ENCODE measurements around the gene NR1H2. TPM values are rescaled to one million over a fixed set of nuclear protein-coding genes. Genes with fewer than 3 reads are reported as not detected.
"Not testable (repeated sequence)": the region's sequence is repeated elsewhere in the genome, so short reads cannot be mapped to it uniquely, and the experiment has no call there.

Gene NR1H2
- total RNA-seq, 1 donor from 2014 or later = 73.7 TPM

DNA sequence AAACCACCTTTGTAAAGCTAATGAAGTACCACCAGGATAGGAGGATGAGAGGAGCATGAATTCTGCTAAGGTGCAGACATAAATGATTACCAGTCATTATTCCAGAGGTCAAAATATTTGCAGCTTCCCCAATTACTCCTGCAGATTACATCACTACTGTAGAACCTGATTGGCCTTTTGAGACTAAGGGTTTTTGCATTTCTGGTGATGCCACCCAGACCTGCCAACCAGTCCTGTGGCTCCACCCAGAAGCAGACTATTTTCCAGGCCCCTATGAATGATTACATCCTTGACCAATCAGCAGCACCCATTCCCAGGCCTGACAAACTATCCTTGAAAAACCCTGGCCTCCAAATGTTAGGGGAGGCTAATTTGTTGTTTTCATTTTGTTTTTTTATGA lies 35.9 kb upstream of the NR1H2 start:
- intact Hi-C loops (cut with DNase I) = no loop called here
- no peak for ATAC-seq
- DNase-seq (ENCODE audit: low spot score) = no peak

DNA sequence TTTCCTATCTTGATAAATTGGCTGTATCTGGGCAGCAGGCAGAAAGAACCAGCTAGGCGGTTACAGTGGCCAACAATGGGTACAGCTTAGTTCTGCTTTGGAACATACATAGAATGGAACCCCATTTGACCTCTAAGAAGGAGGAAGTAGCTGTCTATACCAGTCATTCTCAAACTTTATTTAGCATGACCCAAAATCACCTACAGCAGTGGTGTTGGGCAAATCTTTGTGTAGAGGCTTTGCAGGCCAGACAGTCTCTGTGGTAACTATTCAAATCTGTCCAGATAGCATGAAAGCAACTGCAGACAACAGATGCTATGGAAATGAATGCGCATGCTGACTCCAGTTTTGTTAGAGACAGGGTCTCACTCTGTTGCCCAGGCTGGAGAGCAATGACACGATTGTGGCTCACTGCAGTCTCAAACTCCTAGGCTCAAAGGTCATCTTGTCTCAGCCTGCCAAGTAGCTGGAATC lies 35.1 kb upstream of the NR1H2 start:
- ATAC-seq = peak; percentile 60
- intact Hi-C loops (cut with DNase I) = no loop called here

DNA sequence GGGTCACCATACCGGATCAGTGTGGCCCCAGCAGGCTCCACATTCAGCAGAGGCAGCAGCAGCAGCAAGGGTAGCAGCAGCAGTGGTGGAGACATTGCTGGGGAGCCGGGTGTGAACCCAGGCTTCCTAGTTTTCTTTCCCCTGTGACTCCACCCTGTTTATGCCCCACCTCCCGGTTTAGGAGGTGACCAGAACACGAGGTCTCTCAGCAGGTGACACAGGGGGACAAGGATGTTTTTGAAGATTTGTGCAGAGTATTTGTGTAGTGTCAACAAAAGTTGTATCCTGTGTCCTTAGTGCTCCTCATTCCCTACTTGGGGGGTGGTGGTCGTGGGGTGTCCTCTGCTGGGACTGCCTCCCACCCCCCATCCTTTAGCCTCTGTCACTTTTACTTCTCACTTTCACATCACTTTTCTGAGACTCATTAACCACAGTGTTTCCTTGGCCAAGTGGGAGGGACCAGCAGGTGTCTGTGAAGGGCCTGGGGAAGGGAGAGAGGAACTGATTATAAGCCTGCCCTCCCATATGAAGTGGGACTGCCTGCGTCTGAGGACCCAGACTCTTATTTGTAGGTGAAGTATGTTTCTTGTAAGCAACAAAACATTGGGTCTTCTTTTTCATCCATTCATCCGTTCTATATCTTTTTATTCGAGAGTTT lies 31.5 kb upstream of the NR1H2 start:
- DNase-seq (ENCODE audit: low spot score) (no peak), ATAC-seq (peak; percentile 24)
- intact Hi-C loops (cut with DNase I) = no loop called here

More for the DNA sequence above, 35.1 kb upstream of the NR1H2 start:
- no peak for DNase-seq (ENCODE audit: low spot score)

DNA sequence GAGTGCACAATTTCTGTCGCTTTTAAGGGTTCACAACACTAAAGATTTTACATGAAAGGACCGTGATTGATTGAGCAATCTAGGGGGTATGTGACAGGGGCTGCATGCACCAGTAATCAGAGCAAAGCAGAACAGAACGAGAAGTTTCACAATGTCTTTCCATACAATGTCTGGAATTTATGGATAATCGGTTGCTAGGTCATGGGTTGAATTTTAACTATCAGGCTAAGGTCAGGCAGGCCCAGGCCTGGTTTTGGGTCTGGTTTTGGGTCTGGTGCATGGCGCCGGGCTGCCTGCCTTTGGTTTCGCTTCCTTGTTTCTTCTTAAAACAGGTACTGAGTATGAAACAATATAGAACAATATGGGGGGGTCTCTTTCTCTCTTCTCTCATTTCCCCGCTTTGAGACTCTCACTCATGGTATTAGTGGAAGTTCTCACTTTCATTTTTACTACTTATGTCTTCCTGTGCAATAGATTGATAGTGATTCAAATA lies 29.1 kb upstream of the NR1H2 start:
- DNase-seq (ENCODE audit: low spot score); ATAC-seq; intact Hi-C loops (cut with DNase I): not testable (repeated sequence)

DNA sequence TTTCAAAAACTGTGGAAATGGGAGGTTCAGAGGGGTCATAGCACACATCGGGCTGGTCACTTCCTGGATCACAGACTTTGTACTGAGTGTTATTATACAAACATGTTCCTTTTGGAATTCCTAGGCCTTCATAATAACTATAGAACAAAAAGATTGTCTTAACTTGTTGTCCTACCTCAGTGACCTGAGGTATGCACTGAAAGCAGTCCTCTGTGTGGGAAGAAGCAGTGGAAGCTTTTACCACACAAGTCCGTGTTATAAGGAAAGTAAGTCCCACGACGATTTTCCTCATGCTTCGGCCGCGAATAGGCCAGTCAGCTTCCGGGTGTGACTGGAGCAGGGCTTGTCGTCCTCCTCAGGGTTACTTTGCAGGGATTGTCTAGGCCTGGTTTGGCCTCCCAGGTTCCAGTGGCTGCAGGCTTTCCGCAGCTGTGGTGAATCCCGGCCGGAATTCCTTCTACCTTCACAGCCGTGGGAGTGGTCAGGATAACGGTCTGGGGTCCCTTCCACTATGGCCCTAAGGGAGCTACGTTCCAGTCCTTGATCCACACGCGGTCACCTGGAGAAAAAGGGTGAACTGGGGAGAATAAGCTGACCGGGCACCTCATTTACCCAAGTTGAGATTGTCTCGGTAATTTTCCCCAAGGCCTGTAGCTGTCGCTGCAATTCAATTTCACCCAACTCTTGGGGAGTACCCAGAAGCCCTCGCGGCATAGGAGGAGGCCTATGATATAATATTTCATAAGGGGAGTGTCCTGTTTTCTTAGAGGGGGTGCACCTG lies 26.8 kb upstream of the NR1H2 start:
- intact Hi-C loops (cut with DNase I) = loop anchor here (1.0 kb wide), 1 partner anchor 20 kb away; the partner anchor contains the start of gene KCNC3
- no peak for ATAC-seq
- DNase-seq (ENCODE audit: low spot score) = no peak

DNA sequence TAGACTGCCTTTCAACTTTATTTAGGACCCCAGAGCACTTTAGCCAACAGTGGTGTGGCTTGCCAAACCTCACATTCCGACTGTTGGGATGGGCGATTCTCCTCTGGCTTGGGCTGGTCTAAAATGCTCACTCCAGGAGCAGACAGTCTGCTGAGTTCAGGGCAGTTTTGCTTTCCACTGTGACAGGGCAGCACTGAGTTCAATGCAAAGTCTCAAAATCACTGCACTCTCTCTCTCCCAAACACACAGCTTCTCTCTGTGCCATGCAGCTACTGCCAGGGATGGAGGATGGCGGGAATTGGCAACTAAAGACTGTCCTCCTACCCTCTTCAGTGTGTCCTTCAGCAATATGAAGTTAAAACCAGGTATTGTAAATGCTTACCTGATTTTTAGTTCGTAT lies 24.0 kb upstream of the NR1H2 start:
- intact Hi-C loops (cut with DNase I) = no loop called here
- no peak for DNase-seq (ENCODE audit: low spot score)
- no peak for ATAC-seq

DNA sequence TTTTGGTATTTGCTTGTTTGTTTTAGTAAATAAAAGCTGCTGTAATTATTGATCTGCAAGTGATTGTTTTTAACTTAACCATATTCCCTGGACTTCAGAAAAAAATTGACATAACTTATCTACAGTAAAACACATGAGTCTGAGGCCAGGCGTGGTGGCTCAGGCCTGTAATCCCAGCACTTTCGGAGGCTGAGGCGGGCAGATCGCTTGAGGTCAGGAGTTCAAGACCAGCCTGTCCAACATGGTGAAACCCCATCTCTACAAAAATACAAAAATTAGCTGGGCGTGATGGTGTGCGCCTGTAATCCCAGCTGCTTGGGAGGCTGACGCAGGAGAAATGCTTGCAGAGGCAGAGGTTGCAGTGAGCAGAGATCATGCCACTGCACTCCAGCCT lies 22.8 kb upstream of the NR1H2 start:
- ATAC-seq; intact Hi-C loops (cut with DNase I); DNase-seq (ENCODE audit: low spot score): not testable (repeated sequence)

DNA sequence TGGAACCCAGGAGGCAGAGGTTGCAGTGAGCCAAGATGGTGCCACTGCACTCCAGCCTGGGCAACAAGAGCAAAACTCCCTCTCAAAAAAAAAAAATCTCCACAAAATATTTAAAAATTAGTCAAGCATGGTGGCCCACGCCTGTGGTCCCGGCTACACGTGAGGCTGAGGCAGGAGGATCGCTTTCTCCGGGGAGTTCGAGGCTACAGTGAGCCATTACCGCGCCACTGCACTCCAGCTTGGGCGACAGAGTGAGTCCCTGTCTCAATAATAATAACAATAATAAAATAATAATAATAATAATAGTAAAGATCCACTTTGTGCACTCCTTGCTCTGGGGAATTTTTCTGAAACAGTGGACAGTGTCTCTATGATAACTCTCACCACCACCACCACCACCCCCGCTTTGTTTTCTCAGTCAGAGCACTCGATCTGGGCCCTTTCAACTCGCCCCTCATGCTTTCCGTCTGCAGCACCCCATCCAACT lies 19.5 kb upstream of the NR1H2 start:
- intact Hi-C loops (cut with DNase I) = loop anchor here (5.0 kb wide), 1 partner anchor 431 kb away; no protein-coding TSS in a partner anchor
- no peak for ATAC-seq

DNA sequence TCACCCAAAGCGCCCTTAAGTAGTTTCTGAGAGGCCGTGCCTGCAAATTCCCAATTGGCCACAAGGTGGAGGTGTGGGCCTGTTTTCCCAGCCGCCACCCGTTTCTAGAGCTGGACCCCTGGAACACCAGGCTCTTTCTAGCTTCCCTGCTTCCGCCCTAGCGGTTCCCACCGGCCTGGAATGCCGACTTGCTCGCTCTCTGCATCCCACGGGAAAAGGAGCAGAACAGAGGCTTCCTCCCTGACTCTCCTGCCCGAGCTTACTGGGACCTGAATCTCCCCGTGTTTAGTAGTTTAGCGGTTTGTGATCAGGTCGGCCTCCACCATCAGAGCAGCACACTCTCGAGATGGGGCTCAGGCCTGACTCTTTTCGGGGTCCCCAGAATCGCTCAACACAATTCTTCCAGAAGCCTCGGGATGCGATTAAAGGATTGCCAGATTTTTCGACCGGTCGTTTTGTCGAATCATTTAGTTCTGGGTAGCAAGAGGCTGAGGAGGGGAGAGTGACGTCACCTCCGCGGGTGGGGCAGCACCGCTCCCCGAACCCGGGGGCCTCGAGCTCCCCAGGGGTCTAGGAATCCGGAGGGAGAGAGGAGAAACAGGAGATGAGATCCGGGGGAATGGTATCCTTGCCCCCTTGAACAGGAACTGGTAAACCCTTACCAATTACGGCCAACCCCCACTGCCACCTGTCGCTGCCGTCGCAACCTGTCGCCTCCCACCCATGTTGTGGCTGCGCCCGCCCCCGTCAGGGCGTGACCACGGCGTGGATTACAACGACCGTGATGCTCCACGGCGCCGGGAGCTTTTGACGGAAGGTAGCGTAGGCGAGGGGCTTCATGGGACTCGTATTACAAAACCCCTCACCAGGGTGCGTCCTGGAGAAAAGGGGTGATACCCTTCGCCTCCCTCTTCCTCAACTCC lies 18.8 kb upstream of the NR1H2 start:
- DNase-seq (ENCODE audit: low spot score) = peak; percentile 86
- ATAC-seq = peak; percentile 87
- intact Hi-C loops (cut with DNase I) = loop anchor here (5.0 kb wide), 1 partner anchor 430 kb away; no protein-coding TSS in a partner anchor

More for the DNA sequence above, 19.5 kb upstream of the NR1H2 start:
- no peak for DNase-seq (ENCODE audit: low spot score)

DNA sequence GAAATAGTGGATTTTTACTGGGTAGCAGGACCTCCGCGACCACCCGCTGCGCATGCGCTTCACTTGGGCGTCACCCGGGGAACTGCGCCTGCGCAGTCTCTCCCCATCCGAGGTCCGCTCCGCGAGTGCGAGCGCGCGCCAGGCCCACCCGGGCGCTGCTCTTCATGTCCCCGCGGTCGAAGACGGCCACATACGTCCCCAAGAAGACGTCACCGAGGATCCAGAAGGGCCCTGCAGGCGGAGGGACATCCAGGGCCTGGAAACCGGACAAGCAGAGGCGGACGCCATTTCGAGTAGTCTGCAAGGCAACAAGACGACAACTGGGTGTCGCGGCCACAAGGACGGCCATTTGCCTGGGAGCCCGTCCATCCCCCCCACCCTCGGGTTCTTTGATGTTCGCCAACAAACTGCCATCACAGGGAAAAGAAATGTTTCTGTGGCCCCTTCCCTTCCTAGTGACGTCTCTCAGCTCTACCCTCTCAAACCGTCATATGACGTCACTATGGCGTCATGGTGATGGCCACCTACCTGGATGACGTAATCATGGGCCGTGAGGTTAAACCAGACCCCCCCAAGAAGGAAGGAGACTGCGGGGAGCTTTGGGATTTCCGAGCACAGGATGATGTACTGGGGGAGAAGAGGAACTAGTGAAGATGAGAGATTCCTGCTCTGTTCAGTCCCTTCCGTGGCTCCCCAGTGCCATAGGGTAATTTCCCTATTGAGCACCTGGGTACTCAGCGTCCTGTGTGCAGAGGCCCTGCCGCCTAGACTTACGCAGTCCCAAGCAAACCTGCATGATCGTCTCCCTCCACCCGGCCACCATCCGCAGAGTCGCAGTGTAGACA lies 17.6 kb upstream of the NR1H2 start:
- DNase-seq (ENCODE audit: low spot score) (peak; percentile 85), ATAC-seq (peak; percentile 87)
- intact Hi-C loops (cut with DNase I) = loop anchor here (5.0 kb wide), 1 partner anchor 429 kb away; no protein-coding TSS in a partner anchor

DNA sequence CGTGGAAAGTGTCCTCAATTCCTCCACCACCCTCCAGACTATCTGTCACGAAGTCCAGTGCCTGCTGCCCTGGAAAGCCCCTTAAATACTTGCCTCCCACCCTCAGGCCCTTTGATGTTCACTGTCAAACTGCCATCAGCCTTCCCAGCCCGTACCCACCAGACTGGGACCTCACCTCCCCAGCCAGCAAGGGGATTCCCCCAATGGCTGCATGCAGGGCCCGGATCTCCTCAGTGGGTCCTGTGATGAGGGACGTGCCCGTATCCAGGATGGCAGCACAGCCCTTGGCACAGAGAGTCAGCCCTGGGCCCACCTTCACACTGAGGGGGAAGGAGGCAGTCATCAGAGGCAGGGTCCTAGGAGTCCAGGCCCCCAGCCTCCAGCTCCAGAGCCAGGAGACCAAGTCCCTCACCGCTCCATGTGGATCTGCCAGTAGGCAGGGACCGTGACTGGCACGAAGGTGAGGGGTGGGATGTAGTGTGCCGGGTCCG lies 16.9 kb upstream of the NR1H2 start:
- intact Hi-C loops (cut with DNase I) = loop anchor here (5.0 kb wide), 1 partner anchor 428 kb away; no protein-coding TSS in a partner anchor
- DNase-seq (ENCODE audit: low spot score) = no peak
- no peak for ATAC-seq

DNA sequence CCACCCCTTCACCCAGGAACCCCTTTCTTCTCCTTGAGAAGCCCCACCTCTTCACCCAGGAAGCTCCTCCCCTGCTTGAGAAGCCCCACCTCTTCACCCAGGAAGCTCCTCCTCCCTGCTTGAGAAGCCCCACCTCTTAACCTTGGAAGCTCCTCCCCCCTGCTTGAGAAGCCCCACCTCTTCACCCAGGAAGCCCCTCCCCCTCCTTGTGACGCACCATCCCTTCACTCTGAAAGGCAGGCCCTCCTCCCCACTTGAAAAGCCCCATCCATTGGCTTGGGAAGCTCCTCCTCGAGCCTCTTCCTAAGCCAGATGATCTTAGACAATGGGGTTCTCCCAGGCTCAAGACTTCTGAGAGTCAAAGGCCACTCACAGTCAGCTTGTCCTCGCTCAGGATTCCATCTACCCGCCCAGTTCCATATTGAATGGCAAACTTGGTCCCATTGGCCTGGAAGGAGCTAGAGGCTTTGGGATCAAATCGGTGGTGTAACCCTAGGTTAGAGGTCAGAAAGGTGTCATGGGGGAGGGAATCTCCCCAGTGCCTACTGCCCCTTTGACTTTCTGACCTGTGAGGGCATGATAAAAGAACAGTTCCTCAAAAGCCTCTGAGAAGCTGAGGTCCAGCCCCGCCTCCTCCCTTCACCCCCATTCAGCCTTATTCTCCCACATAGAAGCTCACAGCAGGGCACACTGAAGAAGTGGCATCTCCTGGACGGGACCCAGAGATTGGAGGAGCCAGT lies 14.8 kb upstream of the NR1H2 start:
- intact Hi-C loops (cut with DNase I) = no loop called here
- DNase-seq (ENCODE audit: low spot score) = no peak
- ATAC-seq = no peak

DNA sequence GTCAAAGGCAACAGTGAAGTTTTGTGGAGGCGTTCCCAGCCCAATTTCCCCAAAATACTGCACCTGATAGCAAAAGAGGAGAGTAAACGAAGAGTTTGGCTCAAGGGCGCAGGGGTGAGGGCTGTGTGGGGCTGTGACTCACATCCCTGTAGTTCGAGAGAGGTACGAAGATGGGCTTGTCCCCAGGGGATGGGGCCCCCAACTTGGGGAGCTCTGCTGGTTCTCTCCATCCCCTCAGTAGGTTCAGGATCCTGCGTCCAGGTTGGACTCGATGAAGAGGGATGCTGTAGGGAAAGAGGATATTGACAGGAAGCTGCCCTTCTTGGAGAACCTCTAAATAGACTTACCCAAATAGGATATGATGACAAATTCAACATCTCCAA lies 14.2 kb upstream of the NR1H2 start:
- ATAC-seq (no peak), DNase-seq (ENCODE audit: low spot score) (no peak)
- intact Hi-C loops (cut with DNase I) = no loop called here

DNA sequence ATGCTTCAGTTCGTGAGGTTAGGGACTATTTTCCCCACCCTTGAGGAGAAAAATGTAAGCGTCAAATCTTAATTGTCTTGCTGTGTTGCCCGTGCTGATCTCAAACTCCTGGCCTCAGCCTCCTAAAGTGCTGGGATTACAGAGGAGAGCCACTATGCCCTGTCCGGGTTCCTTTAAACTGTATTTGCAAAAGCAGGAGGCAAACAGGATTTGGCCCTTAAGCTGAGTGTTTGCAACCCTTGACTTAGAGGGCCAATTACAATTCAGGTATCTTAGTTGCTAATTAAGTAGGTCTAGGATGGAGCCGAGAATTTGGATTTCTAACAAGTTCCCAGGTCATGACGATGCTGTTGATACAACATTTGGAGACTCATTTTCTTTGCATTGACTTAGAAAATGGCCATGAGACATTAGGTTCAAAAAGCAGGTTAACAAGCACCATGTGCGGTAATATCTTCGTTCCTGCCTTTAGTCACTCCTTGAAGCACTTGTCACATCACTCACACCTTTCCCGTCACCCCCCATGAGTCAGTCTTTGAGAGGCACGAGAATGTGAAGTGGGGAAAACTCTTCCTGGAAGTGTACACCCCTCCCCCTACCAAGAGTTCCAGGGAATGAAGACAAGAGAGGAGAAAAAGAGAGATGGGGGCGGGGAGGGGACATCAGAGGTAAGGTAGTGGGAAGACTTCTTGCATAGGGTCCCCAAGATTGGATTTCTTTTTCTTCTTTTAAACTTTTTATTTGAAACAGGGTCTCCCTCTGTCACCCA lies 13.4 kb upstream of the NR1H2 start:
- ATAC-seq (no peak), DNase-seq (ENCODE audit: low spot score) (no peak)
- intact Hi-C loops (cut with DNase I) = no loop called here

DNA sequence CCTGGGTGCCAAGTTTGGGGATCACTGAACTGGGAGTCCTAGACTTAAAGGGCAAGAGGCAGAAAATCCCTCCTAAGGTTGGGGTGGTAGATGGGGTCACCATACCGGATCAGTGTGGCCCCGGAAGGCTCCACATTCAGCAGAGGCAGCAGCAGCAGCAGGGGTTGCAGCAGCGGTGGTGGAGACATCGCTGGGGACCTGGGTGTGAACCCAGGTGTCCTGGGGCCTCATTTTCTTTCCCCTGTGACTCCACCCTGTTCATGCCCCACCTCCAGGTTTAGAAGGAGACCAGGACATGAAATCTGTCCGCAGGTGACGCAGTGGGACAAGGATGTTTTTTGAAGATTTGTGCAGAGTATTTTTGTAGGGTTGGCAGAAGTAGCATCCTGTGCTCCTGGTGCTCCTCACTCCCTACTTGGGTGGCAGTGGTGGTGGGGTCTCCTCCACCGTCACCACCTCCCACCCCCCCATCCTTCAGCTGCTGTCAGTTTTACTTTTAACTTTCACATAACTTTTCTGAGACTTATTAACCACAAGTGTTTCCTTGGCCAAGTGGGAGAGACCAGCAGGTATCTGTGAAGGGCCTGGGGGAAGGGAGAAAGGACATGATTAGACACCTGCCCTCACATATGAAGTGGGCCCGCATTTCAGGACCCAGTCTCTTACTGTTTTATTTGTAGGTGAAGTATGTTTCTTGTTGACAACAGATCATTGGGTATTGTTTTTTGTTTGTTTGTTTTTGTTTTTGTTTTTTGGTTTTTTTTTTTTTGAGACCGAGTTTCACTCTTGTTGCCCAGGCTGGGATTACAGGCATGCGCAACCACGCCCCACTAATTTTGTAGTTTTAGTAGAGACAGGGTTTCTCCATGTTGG lies 10.6 kb upstream of the NR1H2 start, which contains the start of gene NAPSA:
NAPSA (minus strand) TSS at position 206 of the 873 bp plus-strand sequence; CDS start at position 188, 18 bp downstream.
- intact Hi-C loops (cut with DNase I) = loop anchor here (5.0 kb wide), 2 partner anchors 97 to 417 kb away; no protein-coding TSS in a partner anchor
- DNase-seq (ENCODE audit: low spot score) (no peak), ATAC-seq (no peak)

Data from sciatic nerve (tissue), 2 donors.